ENCODE results near the gene DHX34. TPM values are rescaled to one million over a fixed set of nuclear protein-coding genes. Genes with fewer than 3 reads are reported as not detected.
A peak's percentile ranks its signal among the peaks of the same experiment; 100 is the strongest.

DHX34 gene
- total and polyA plus RNA-seq, 4 experiments from 2014 or later, result 1.7 to 27.3 (median 17.0) TPM

GRCh38 chr19:47402504-47402903 is 53.4 kb downstream of the DHX34 start:
- H3K27me3 ChIP-seq (ENCODE audit: insufficient read depth, low read length), result peaks cover 10% of the 10 kb centered on the region
- H3K4me1 Mint-ChIP-seq, result peaks cover 0 to 2% (median 0%) of the 10 kb centered on the region in 4 donors
- H3K27me3 Mint-ChIP-seq, result peaks cover 24 to 34% of the 10 kb centered on the region in 2 donors
- H3K27ac ChIP-seq (ENCODE audit: low read depth, low read length), result no peak overlapping the region
- ChIA-PET POLR2A (ENCODE audit: partially characterized antibody) (no interaction called here), CTCF (ENCODE audit: partially characterized antibody) (interaction anchor here (1.1 to 3.2 kb wide), 2 partner anchors 12 to 118 kb away, joined by 4 to 9 read pairs; no protein-coding TSS in a partner anchor)
- H3K9me3 ChIP-seq (ENCODE audit: control insufficient read depth in 1 of 2, low read length in 2 of 2), result no peaks in the 10 kb centered on the region
- H3K4me3 Mint-ChIP-seq, result no peak overlapping the region
- no peak overlapping the region for H3K4me3 ChIP-seq (ENCODE audit: low read length in 2 of 2)
- peaks cover 0 to 4% of the 10 kb centered on the region in 2 donors for H3K36me3 Mint-ChIP-seq
- H3K27ac Mint-ChIP-seq, result no peak overlapping the region
- no peaks in the 10 kb centered on the region for H3K36me3 ChIP-seq (ENCODE audit: insufficient read depth, low read length)
- no peak for DNase-seq
- H3K9me3 Mint-ChIP-seq, result peaks cover 0 to 2% (median 0%) of the 10 kb centered on the region in 8 donors
- no peaks in the 10 kb centered on the region for H3K4me1 ChIP-seq (ENCODE audit: insufficient read depth, low read length)
- intact Hi-C loops (cut with micrococcal nuclease), result no loop called here

- H3K9me3 ChIP-seq (ENCODE audit: control insufficient read depth in 1 of 2, low read length in 2 of 2), result no peaks in the 10 kb centered on the region
- ChIA-PET POLR2A (ENCODE audit: partially characterized antibody) (no interaction called here), CTCF (ENCODE audit: partially characterized antibody) (no interaction called here)
- Mint-ChIP-seq H3K36me3 (peaks cover 0 to 4% of the 10 kb centered on the region in 2 donors), H3K4me1 (peaks cover 0 to 2% (median under 1%) of the 10 kb centered on the region in 4 donors), H3K4me3 (no peak overlapping the region), H3K9me3 (peaks cover 0 to 2% (median under 1%) of the 10 kb centered on the region in 8 donors), H3K27me3 (peaks cover 33 to 49% of the 10 kb centered on the region in 2 donors), H3K27ac (no peak overlapping the region)
- H3K27ac ChIP-seq (ENCODE audit: low read depth, low read length), result no peak overlapping the region
- no peaks in the 10 kb centered on the region for H3K36me3 ChIP-seq (ENCODE audit: insufficient read depth, low read length)
- peaks cover 10% of the 10 kb centered on the region for H3K27me3 ChIP-seq (ENCODE audit: insufficient read depth, low read length)
- no peak overlapping the region for H3K4me3 ChIP-seq (ENCODE audit: low read length in 2 of 2)
- H3K4me1 ChIP-seq (ENCODE audit: insufficient read depth, low read length), result no peaks in the 10 kb centered on the region
- DNase-seq, result no peak
- intact Hi-C loops (cut with micrococcal nuclease), result no loop called here
These were observed 55.5 kb downstream of the DHX34 start for GRCh38 chr19:47404334-47405196.

GRCh38 chr19:47405197-47405550 is 56.1 kb downstream of the DHX34 start:
- H3K27me3 Mint-ChIP-seq, result peaks cover 33 to 49% of the 10 kb centered on the region in 2 donors

GRCh38 chr19:47405854-47406417 is 56.8 kb downstream of the DHX34 start:
- peaks cover 10% of the 10 kb centered on the region for H3K27me3 ChIP-seq (ENCODE audit: insufficient read depth, low read length)
- ChIA-PET POLR2A (ENCODE audit: partially characterized antibody) (no interaction called here), CTCF (ENCODE audit: partially characterized antibody) (no interaction called here)
- peaks cover 0 to 2% (median under 1%) of the 10 kb centered on the region in 4 donors for H3K4me1 Mint-ChIP-seq
- no peak overlapping the region for H3K4me3 ChIP-seq (ENCODE audit: low read length in 2 of 2)
- no peaks in the 10 kb centered on the region for H3K9me3 ChIP-seq (ENCODE audit: control insufficient read depth in 1 of 2, low read length in 2 of 2)
- H3K36me3 ChIP-seq (ENCODE audit: insufficient read depth, low read length), result no peaks in the 10 kb centered on the region
- no peak overlapping the region for H3K27ac ChIP-seq (ENCODE audit: low read depth, low read length)
- DNase-seq, result no peak
- peaks cover 0 to 2% (median under 1%) of the 10 kb centered on the region in 8 donors for H3K9me3 Mint-ChIP-seq
- no peak overlapping the region for H3K4me3 Mint-ChIP-seq
- H3K27ac Mint-ChIP-seq, result peak overlapping the region in 1 of 7 donors; percentile 53
- H3K4me1 ChIP-seq (ENCODE audit: insufficient read depth, low read length), result no peaks in the 10 kb centered on the region
- intact Hi-C loops (cut with micrococcal nuclease), result no loop called here
- H3K27me3 Mint-ChIP-seq, result peaks cover 33 to 49% of the 10 kb centered on the region in 2 donors
- peaks cover 0 to 4% of the 10 kb centered on the region in 2 donors for H3K36me3 Mint-ChIP-seq

More at GRCh38 chr19:47405197-47405550, 56.1 kb downstream of the DHX34 start:
- peaks cover 0 to 2% (median under 1%) of the 10 kb centered on the region in 4 donors for H3K4me1 Mint-ChIP-seq
- Histone ChIP-seq H3K36me3 (ENCODE audit: insufficient read depth, low read length) (no peaks in the 10 kb centered on the region), H3K9me3 (ENCODE audit: control insufficient read depth in 1 of 2, low read length in 2 of 2) (no peaks in the 10 kb centered on the region), H3K4me1 (ENCODE audit: insufficient read depth, low read length) (no peaks in the 10 kb centered on the region), H3K27ac (ENCODE audit: low read depth, low read length) (no peak overlapping the region), H3K4me3 (ENCODE audit: low read length in 2 of 2) (no peak overlapping the region), H3K27me3 (ENCODE audit: insufficient read depth, low read length) (peaks cover 10% of the 10 kb centered on the region)
- no peak for DNase-seq
- no peak overlapping the region for H3K4me3 Mint-ChIP-seq
- intact Hi-C loops (cut with micrococcal nuclease), result no loop called here
- CTCF ChIA-PET (ENCODE audit: partially characterized antibody), result no interaction called here
- H3K36me3 Mint-ChIP-seq, result peaks cover 0 to 4% of the 10 kb centered on the region in 2 donors
- H3K9me3 Mint-ChIP-seq, result peaks cover 0 to 2% (median under 1%) of the 10 kb centered on the region in 8 donors
- no peak overlapping the region for H3K27ac Mint-ChIP-seq
- POLR2A ChIA-PET (ENCODE audit: partially characterized antibody), result no interaction called here

- H3K27me3 Mint-ChIP-seq, result peaks cover 35 to 44% of the 10 kb centered on the region in 2 donors
- intact Hi-C loops (cut with micrococcal nuclease), result no loop called here
These were observed 57.7 kb downstream of the DHX34 start for GRCh38 chr19:47406711-47407416.

GRCh38 chr19:47407417-47407774 is 58.3 kb downstream of the DHX34 start:
- peaks cover 0 to 2% (median under 1%) of the 10 kb centered on the region in 4 donors for H3K4me1 Mint-ChIP-seq
- H3K9me3 Mint-ChIP-seq, result peaks cover 0 to 2% (median under 1%) of the 10 kb centered on the region in 8 donors
- CTCF ChIA-PET (ENCODE audit: partially characterized antibody), result no interaction called here
- POLR2A ChIA-PET (ENCODE audit: partially characterized antibody), result no interaction called here
- H3K4me3 ChIP-seq (ENCODE audit: low read length in 2 of 2), result no peak overlapping the region
- no peaks in the 10 kb centered on the region for H3K4me1 ChIP-seq (ENCODE audit: insufficient read depth, low read length)
- intact Hi-C loops (cut with micrococcal nuclease), result no loop called here
- no peak overlapping the region for H3K4me3 Mint-ChIP-seq
- peaks cover 0 to 4% of the 10 kb centered on the region in 2 donors for H3K36me3 Mint-ChIP-seq
- no peak overlapping the region for H3K27ac Mint-ChIP-seq
- no peaks in the 10 kb centered on the region for H3K36me3 ChIP-seq (ENCODE audit: insufficient read depth, low read length)
- H3K27ac ChIP-seq (ENCODE audit: low read depth, low read length), result no peak overlapping the region
- H3K9me3 ChIP-seq (ENCODE audit: control insufficient read depth in 1 of 2, low read length in 2 of 2), result no peaks in the 10 kb centered on the region
- peaks cover 10% of the 10 kb centered on the region for H3K27me3 ChIP-seq (ENCODE audit: insufficient read depth, low read length)
- H3K27me3 Mint-ChIP-seq, result peaks cover 35 to 44% of the 10 kb centered on the region in 2 donors
- no peak for DNase-seq

More at GRCh38 chr19:47406711-47407416, 57.7 kb downstream of the DHX34 start:
- Mint-ChIP-seq H3K27ac (no peak overlapping the region), H3K9me3 (peaks cover 0 to 2% (median under 1%) of the 10 kb centered on the region in 8 donors), H3K36me3 (peaks cover 0 to 4% of the 10 kb centered on the region in 2 donors), H3K4me1 (peaks cover 0 to 2% (median under 1%) of the 10 kb centered on the region in 4 donors), H3K4me3 (no peak overlapping the region)
- H3K27ac ChIP-seq (ENCODE audit: low read depth, low read length), result no peak overlapping the region
- DNase-seq, result no peak
- ChIA-PET POLR2A (ENCODE audit: partially characterized antibody) (no interaction called here), CTCF (ENCODE audit: partially characterized antibody) (no interaction called here)
- H3K9me3 ChIP-seq (ENCODE audit: control insufficient read depth in 1 of 2, low read length in 2 of 2), result no peaks in the 10 kb centered on the region
- peaks cover 10% of the 10 kb centered on the region for H3K27me3 ChIP-seq (ENCODE audit: insufficient read depth, low read length)
- no peak overlapping the region for H3K4me3 ChIP-seq (ENCODE audit: low read length in 2 of 2)
- no peaks in the 10 kb centered on the region for H3K4me1 ChIP-seq (ENCODE audit: insufficient read depth, low read length)
- H3K36me3 ChIP-seq (ENCODE audit: insufficient read depth, low read length), result no peaks in the 10 kb centered on the region
